D721Med (cell line): ENCODE data around the gene CENPA.
A peak's percentile ranks its signal among the peaks of the same experiment; 100 is the strongest.
"Not testable (repeated sequence)": the region's sequence is repeated elsewhere in the genome, so short reads cannot be mapped to it uniquely, and the experiment has no call there.

Experiments
- DNase-seq: peaks from one replicate; pipeline ENCODE4 v3.0.0; 2011; ENCODE audit warnings: low spot score; ENCODE audit not compliant: insufficient read length
- FAIRE-seq: peaks from 2 replicates; lab custom pipeline; 2011; peaks lifted over from hg19 to GRCh38; lab: Jason Lieb, UNC
- TF ChIP-seq, protein P1 (sequence below): IDR thresholded peaks from 2 replicates; pipeline ENCODE4 v1.5.1; 2012; ENCODE audit warnings: mild to moderate bottlenecking, control low read depth; ENCODE audit not compliant: insufficient read depth; ENCODE audit errors: missing control alignments

Gene CENPA

DNA sequence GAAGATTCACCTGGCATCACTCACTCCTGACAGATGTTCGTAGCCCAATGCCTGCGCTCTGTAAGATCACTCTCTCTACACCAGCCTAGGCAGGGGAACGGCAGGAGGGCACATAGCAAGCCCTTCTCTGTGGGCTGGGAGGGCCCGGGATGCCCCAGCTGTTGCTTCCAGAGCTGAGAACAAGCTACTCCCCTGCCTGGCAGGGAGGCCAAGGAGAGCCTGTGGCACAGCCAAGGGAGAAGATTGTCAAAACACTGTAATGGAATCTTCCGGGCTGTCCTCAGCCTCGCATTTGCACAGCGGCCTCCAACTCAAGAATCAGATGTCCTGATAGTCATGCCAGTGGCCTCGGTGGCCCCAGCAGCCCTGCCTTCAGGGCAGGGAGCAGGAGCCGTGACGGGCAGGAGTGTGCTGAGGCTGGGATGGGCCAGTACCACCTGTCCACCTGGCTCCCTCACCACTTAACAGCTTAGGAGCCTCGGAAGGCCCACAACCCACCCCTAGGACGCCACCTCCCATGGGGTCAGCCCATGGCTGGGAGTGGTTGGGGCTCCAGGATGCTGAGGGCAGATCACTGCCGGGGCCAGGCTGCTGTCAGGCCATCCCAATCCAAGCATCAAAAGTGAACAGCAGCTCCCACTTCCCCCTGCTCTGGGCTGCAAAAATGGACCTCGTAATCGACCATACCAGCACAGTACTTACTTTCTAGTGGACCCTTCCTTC is 43.6 kb upstream of the CENPA start:
- DNase-seq (no peak), FAIRE-seq (no peak)
- TF ChIP-seq, protein P1, sequence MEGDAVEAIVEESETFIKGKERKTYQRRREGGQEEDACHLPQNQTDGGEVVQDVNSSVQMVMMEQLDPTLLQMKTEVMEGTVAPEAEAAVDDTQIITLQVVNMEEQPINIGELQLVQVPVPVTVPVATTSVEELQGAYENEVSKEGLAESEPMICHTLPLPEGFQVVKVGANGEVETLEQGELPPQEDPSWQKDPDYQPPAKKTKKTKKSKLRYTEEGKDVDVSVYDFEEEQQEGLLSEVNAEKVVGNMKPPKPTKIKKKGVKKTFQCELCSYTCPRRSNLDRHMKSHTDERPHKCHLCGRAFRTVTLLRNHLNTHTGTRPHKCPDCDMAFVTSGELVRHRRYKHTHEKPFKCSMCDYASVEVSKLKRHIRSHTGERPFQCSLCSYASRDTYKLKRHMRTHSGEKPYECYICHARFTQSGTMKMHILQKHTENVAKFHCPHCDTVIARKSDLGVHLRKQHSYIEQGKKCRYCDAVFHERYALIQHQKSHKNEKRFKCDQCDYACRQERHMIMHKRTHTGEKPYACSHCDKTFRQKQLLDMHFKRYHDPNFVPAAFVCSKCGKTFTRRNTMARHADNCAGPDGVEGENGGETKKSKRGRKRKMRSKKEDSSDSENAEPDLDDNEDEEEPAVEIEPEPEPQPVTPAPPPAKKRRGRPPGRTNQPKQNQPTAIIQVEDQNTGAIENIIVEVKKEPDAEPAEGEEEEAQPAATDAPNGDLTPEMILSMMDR = no peak

DNA sequence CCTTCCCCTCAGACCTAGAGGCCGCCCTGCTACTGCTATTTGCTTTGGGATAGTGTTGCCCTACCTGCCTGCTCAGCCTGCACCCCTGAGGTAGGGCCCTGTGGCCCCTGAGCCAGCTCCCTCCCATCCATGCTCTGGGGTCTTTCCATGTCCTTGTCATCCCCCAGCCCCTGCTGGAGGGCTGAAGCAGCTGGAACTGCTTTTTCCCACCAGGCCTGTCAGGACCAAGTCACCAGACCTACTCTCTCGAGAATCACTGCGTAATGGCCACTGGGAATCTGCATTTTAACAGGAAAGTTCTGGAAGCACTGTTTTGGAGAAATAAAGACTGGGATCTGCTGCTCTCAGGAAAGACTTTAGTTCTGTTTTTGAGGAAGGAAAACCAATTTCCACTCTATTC is 42.0 kb upstream of the CENPA start:
- TF ChIP-seq, protein P1 = no peak

GRCh38 chr2:26744953-26745352 is 40.9 kb upstream of the CENPA start:
- FAIRE-seq (no peak), DNase-seq (no peak)
- TF ChIP-seq, protein P1 = no peak

More for the DNA sequence above, 42.0 kb upstream of the CENPA start:
- FAIRE-seq (no peak), DNase-seq (no peak)

DNA sequence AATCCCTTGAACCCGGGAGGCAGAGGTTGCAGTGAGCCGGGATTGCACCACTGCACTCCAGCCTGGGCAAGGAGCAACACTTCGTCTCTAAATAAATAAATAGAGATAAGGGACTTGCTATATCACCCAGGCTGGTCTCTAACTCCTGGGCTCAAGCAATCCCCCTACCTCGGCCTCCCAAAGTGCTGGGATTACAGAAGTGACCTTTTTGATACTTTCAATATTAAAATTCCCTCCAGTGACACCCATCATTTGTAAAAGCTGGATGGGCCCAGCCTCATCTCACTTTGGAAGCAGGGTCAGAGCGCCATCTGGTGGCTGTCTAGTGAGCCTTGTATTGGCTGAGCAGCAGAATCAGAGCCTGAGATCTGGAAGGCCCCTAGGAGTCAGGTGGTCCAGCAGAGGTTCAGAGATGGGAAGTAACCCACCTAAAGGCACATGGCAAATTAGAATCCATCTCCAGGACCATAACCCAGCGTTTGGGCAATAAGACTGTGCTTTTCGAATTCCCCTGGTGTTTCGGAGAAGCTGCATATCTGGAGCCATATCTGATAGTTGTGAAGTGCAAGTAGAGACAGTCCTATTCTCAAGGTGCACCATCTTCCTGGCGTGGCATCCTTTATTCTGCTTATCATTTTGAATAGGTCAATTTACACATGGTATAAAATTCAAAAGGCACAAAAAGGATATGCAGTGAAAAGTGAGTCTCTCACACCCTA is 40.1 kb upstream of the CENPA start:
- DNase-seq (no peak), FAIRE-seq (peak; percentile 25)
- TF ChIP-seq, protein P1 = peak; percentile 97

DNA sequence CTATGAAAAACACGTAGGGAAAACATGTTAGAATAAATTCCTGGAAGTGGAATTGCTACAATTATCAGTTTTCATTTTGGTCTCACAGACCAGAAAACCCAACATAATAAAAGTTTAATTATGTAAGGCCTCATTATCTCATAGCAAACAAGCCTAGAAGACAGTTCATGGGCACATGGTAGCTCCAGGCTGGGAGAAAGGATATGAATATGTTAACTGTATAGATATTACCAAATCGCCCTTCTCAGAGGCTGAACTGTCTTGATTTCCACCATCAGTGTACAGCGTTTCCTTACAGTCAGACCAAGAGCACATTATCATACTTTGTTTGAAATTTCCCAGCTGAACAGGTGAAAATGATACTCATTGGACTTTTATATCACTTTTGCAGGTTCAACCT is 38.9 kb upstream of the CENPA start:
- DNase-seq = no peak
- TF ChIP-seq, protein P1 = no peak
- FAIRE-seq = no peak

DNA sequence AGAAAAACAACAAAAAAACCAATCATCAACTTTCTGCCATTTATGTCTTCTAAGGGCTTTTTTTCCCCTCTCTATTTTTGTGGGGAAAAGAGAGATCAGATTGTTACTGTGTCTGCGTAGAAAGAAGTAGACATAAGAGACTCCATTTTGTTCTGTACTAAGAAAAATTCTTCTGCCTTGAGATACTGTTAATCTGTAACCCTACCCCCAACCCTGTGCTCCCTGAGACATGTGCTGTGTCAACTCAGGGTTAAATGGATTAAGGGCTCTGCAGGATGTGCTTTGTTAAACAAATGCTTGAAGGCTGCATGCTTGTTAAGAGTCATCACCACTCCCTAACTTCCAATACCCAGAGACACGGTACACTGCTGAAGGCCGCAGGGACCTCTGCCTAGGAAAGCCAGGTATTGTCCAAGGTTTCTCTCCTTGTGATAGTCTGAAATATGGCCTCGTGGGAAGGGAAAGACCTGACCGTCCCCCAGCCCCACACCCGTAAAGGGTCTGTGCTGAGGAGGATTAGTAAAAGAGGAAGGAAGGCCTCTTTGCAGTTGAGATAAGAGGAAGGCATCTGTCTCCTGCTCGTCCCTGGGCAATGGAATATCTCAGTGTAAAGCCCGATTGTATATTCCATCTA is 36.0 kb upstream of the CENPA start:
- FAIRE-seq, DNase-seq: not testable (repeated sequence)

DNA sequence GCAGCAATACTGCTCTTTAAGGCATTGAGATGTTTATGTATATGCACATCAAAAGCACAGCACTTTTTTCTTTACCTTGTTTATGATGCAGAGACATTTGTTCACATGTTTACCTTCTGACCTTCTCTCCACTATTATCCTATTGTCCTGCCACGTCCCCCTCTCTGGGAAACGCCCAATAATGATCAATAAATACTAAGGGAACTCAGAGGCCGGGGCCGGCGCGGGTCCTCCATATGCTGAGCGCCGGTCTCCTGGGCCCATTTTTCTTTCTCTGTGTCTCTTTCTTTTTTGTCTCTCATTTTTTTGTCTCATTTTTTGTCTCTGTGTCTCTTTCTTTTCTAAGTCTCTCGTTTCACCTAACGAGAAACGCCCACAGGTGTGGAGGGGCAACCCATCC is 35.4 kb upstream of the CENPA start:
- not testable (repeated sequence) for DNase-seq, FAIRE-seq

DNA sequence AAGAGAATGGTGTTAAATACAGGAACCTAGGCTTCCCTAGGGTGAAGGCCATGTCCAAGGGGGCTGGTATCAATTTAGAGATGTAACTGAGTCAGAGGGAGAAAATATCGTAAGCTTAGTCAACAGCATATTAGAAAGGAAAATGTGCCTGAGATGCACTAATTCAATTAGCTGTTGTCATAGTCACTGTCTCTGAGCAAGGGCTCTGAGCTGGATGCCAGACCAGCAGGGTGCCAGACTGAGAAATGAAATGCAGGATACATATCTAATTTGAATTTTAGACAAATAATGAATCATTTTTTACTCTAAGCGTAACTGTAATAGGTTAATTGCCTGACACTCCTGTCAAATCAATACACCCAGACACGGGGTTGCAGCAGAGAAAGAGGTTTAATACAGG is 33.2 kb upstream of the CENPA start:
- DNase-seq (no peak), FAIRE-seq (no peak)
- TF ChIP-seq, protein P1 = no peak
